A673 (cell line): ENCODE data around the gene GPC6.

Experiments used
- CTCF ChIP-seq: fragments of 300-800, 200-600 bp; sonication (generic); conservative IDR thresholded peaks from 2 replicates; pipeline ENCODE4 v1.5.1; 2017; ENCODE audit warnings: low read depth, mild to moderate bottlenecking, antibody characterized with exemption, low read length, moderate library complexity, mixed read lengths
- EZH2 ChIP-seq: fragments of 200-600 bp; sonication (generic); IDR thresholded peaks from 2 replicates; pipeline ENCODE4 v1.6.1; 2017; ENCODE audit warnings: borderline replicate concordance, low read depth, mild to moderate bottlenecking, mixed read lengths, antibody characterized with exemption, low read length; ENCODE audit not compliant: poor library complexity, severe bottlenecking

GRCh38 chr13:94267581-94268366, 1041.2 kb downstream of the GPC6 start:
- no peak for TF ChIP-seq CTCF
- TF ChIP-seq EZH2 = no peak
